Measurements from ENCODE around the gene RBP3.

DNA sequence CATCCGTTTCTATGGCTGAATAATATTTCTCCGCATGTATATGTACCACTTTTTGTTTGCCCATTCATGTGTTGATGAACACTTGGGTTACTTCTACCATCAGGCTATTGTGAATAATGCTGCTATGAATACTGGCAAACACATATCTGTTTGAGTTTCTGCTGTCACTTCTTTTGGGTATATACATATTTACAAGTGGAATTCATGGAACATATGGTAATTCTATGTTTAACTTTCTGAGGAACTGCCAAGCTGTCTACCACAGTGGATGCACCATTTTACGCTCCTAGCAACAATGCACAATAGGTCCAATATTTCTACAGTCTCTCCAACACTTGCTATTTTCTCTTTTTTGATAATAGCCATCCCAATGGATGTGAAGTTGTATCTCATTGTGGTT is 41.5 kb downstream of the RBP3 start:
- TF ChIP-seq, protein P1, sequence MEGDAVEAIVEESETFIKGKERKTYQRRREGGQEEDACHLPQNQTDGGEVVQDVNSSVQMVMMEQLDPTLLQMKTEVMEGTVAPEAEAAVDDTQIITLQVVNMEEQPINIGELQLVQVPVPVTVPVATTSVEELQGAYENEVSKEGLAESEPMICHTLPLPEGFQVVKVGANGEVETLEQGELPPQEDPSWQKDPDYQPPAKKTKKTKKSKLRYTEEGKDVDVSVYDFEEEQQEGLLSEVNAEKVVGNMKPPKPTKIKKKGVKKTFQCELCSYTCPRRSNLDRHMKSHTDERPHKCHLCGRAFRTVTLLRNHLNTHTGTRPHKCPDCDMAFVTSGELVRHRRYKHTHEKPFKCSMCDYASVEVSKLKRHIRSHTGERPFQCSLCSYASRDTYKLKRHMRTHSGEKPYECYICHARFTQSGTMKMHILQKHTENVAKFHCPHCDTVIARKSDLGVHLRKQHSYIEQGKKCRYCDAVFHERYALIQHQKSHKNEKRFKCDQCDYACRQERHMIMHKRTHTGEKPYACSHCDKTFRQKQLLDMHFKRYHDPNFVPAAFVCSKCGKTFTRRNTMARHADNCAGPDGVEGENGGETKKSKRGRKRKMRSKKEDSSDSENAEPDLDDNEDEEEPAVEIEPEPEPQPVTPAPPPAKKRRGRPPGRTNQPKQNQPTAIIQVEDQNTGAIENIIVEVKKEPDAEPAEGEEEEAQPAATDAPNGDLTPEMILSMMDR (IDR thresholded peaks at IDR 0.05): no peak
- no peak for TF ChIP-seq POLR2A (IDR thresholded peaks at IDR 0.05)
- no peak for TF ChIP-seq POLR2AphosphoS5 (IDR thresholded peaks at IDR 0.05; ENCODE audit: insufficient read depth in 1 of 2, low read depth in 1 of 2)
